ENCODE data around the gene TNS1.

- no peak for TF ChIP-seq EZH2 (IDR thresholded peaks at IDR 0.05)
- TF ChIP-seq POLR2AphosphoS5 (IDR thresholded peaks at IDR 0.05; ENCODE audit: borderline replicate concordance, low read depth, low read length): no peak
These were observed 10.7 kb downstream of the TNS1 start for GRCh38 chr2:217992061-217992460.

Data from SK-N-MC (cell line).